Skeletal muscle tissue (tissue), 4 donors: ENCODE measurements around the gene FBXW8. TPM values are rescaled to one million over a fixed set of nuclear protein-coding genes. Genes with fewer than 3 reads are reported as not detected.

Experiments
- H3K27ac ChIP-seq: one replicate; pipeline ENCODE4 v1.7.0; 2013; ENCODE audit warnings: mild to moderate bottlenecking, low read depth, low read length, inconsistent platforms
- H3K27me3 ChIP-seq, 3 donors: one replicate each; pipeline ENCODE4 v1.7.0; 2013; ENCODE audit warnings: low read length in 3 of 3; ENCODE audit not compliant: control insufficient read depth in 3 of 3, insufficient read depth in 3 of 3
- H3K36me3 ChIP-seq, 3 donors: one replicate each; pipeline ENCODE4 v1.7.0; 2013; ENCODE audit warnings: low read length in 3 of 3; ENCODE audit not compliant: control insufficient read depth in 3 of 3, insufficient read depth in 3 of 3
- H3K4me1 ChIP-seq, 3 donors: one replicate each; pipeline ENCODE4 v1.7.0; 2013; ENCODE audit warnings: low read length in 3 of 3, mild to moderate bottlenecking in 3 of 3; ENCODE audit not compliant: control insufficient read depth in 3 of 3, insufficient read depth in 3 of 3
- H3K4me3 ChIP-seq, 3 donors: one replicate each; pipeline ENCODE4 v1.7.0; 2013; ENCODE audit warnings: low read length in 3 of 3
- H3K9ac ChIP-seq, 3 donors: one replicate each; pipeline ENCODE4 v1.7.0; 2013; ENCODE audit warnings: low read length in 3 of 3, mild to moderate bottlenecking in 3 of 3, moderate library complexity in 2 of 3, low read depth in 1 of 3
- H3K9me3 ChIP-seq, 3 donors: one replicate each; pipeline ENCODE4 v1.7.0; 2013; ENCODE audit warnings: low read length in 3 of 3; ENCODE audit not compliant: control insufficient read depth in 3 of 3
- total RNA-seq: library from RNA; depleted of rRNA; stranded (reverse); fragments of >200 nt; gene quantifications from one replicate; pipeline ENCODE4 v1.2.3, GENCODE V29; 2014
- donor health status: Osteomylitis.

The FBXW8 gene
- total RNA-seq, 1 donor from 2014 or later = 8.9 TPM

GRCh38 chr12:117073611-117074010, 162.9 kb downstream of the FBXW8 start:
- no peak overlapping the region for H3K4me3 ChIP-seq
- H3K4me1 ChIP-seq = peaks cover 0 to 5% (median 0%) of the 10 kb centered on the region in 3 donors
- no peaks in the 10 kb centered on the region for H3K9me3 ChIP-seq
- H3K36me3 ChIP-seq = no peaks in the 10 kb centered on the region
- H3K27ac ChIP-seq = no peak overlapping the region
- H3K27me3 ChIP-seq = peaks cover 0 to 3% (median 2%) of the 10 kb centered on the region in 3 donors
- no peak overlapping the region for H3K9ac ChIP-seq

GRCh38 chr12:117076410-117077372, 165.9 kb downstream of the FBXW8 start:
- H3K4me1 ChIP-seq = no peaks in the 10 kb centered on the region
- no peaks in the 10 kb centered on the region for H3K9me3 ChIP-seq
- H3K27ac ChIP-seq = no peak overlapping the region
- no peak overlapping the region for H3K4me3 ChIP-seq
- no peak overlapping the region for H3K9ac ChIP-seq
- H3K36me3 ChIP-seq = no peaks in the 10 kb centered on the region
- H3K27me3 ChIP-seq = peaks cover 0 to 3% (median 2%) of the 10 kb centered on the region in 3 donors

GRCh38 chr12:117079487-117079886, 168.7 kb downstream of the FBXW8 start:
- Histone ChIP-seq H3K9ac (no peak overlapping the region), H3K4me3 (no peak overlapping the region), H3K27ac (no peak overlapping the region), H3K4me1 (no peaks in the 10 kb centered on the region), H3K36me3 (no peaks in the 10 kb centered on the region), H3K27me3 (peaks cover 0 to 3% (median 2%) of the 10 kb centered on the region in 3 donors), H3K9me3 (no peaks in the 10 kb centered on the region)

DNA sequence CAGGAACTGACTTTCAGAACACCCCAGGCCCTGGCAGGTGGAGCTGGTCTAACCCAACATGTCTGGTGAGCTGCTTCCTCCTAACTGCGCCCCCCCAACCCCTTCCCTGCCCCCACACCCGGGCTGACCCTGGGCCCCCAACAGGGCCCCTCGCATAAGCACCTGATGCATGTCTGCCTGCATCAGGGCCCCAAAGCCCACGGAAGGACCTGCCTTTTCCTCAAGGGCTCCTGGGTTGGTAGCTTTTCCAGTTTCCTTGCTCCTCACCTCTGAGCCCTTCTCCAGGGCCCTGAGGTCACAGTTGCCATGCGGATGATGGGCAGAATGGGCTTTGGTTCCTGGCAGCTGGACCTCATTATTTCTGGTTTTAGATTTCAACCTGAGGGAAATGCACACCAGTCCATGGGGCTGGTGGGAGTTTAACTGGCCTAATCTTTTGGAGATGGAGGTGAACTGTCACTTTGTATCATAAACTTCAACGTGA, 170.0 kb downstream of the FBXW8 start:
- Histone ChIP-seq H3K4me1 (no peaks in the 10 kb centered on the region), H3K9me3 (no peaks in the 10 kb centered on the region), H3K9ac (no peak overlapping the region), H3K36me3 (no peaks in the 10 kb centered on the region), H3K27ac (no peak overlapping the region), H3K27me3 (peaks cover 0 to 11% (median 8%) of the 10 kb centered on the region in 3 donors), H3K4me3 (no peak overlapping the region)

Other genes with a start within 250 kb of the FBXW8 start
- 6.3 TPM for gene SPRING1, start 172.9 kb upstream of the FBXW8 start, total RNA-seq
- 1.0 TPM for gene RNFT2, start 172.6 kb upstream of the FBXW8 start, total RNA-seq
- gene HRK, start 29.5 kb upstream of the FBXW8 start, total RNA-seq = 0.52 TPM
- gene TESC, start 188.5 kb downstream of the FBXW8 start, total RNA-seq = 13.6 TPM